Lung microvascular endothelial cell (primary cell): ENCODE measurements around the gene CCR9. TPM values are rescaled to one million over a fixed set of nuclear protein-coding genes. Genes with fewer than 3 reads are reported as not detected.

Experiments
- DNase-seq, 2 donors: peaks; one replicate each; pipeline versions ENCODE4 v3.0.0 to v3.0.0-alpha.2; 2010; ENCODE audit warnings: low read depth in 2 of 2
- total RNA-seq: library from RNA; depleted of rRNA; stranded (reverse); fragments of >200 nt; gene quantifications from 2 replicates; pipeline ENCODE4 v1.2.1, GENCODE V29; 2014

Gene CCR9
- total RNA-seq, 1 donor from 2014 or later, result not detected

- DNase-seq, result no peak
Observed at GRCh38 chr3:45936261-45936660, 49.9 kb downstream of the CCR9 start.

- no peak for DNase-seq
Observed at GRCh38 chr3:45937206-45938042, 51.1 kb downstream of the CCR9 start.

GRCh38 chr3:45938043-45938435 lies 51.7 kb downstream of the CCR9 start:
- no peak for DNase-seq

- peak; percentile 87 to 90 for DNase-seq
Observed at GRCh38 chr3:45938864-45939263, 52.5 kb downstream of the CCR9 start.

GRCh38 chr3:45939341-45939771 lies 53.0 kb downstream of the CCR9 start:
- no peak for DNase-seq

GRCh38 chr3:45940004-45940780 lies 53.8 kb downstream of the CCR9 start:
- DNase-seq, result no peak

- DNase-seq, result no peak
Observed at GRCh38 chr3:45940781-45941365, 54.5 kb downstream of the CCR9 start.

- DNase-seq, result peak; percentile 52 to 58
Observed at GRCh38 chr3:45942051-45942825, 55.9 kb downstream of the CCR9 start.

GRCh38 chr3:45943207-45943846 lies 57.0 kb downstream of the CCR9 start, which contains the start of gene CXCR6:
TSS of gene CXCR6 (plus strand) at chr3:45943464. CDS start at chr3:45946482, 3,018 bp downstream.
- DNase-seq, result no peak

GRCh38 chr3:45944830-45945620 lies 58.7 kb downstream of the CCR9 start:
- DNase-seq, result no peak

- DNase-seq, result no peak
Observed at GRCh38 chr3:45946307-45946706, 60.0 kb downstream of the CCR9 start.

- DNase-seq, result no peak
Observed at GRCh38 chr3:45946875-45947274, 60.5 kb downstream of the CCR9 start.

- DNase-seq, result no peak
Observed at GRCh38 chr3:45947361-45947760, 61.0 kb downstream of the CCR9 start.

- DNase-seq, result no peak
Observed at GRCh38 chr3:45948311-45948781, 62.0 kb downstream of the CCR9 start.

- no peak for DNase-seq
Observed at GRCh38 chr3:45948881-45949280, 62.5 kb downstream of the CCR9 start.

GRCh38 chr3:45949432-45949831 lies 63.1 kb downstream of the CCR9 start:
- DNase-seq, result no peak

- DNase-seq, result no peak
Observed at GRCh38 chr3:45950131-45950530, 63.8 kb downstream of the CCR9 start.

GRCh38 chr3:45950686-45951600 lies 64.6 kb downstream of the CCR9 start:
- no peak for DNase-seq

- DNase-seq, result no peak
Observed at GRCh38 chr3:45951946-45952345, 65.6 kb downstream of the CCR9 start.
